GM19099 (cell line): ENCODE data around the gene LSM7.

Experiments used
- POLR2A ChIP-seq: IDR thresholded peaks from 3 replicates; pipeline ENCODE4 v1.6.1; 2011; ENCODE audit warnings: low read depth; ENCODE audit not compliant: insufficient read length; ENCODE audit errors: extremely low read depth

The LSM7 gene

DNA sequence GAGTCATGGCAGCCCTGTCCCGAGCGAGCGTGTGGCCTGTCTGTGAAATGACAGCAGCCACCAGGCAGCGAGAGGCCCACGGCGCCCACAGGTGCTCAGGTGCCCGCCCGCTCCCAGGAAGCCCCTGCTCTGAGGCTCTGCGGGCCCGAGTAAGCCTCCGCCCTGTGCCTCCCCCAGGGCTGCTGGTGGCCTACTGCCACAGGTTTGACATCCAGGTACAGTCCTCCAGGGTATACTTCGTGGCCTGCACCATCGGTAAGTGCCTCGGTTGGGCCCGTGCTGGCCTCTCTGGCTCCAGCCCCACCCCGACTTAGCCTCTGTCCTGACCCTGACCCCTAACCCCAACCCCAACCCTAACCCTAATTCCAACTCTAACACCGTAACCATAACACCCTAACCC lies 16.7 kb upstream of the LSM7 start:
- no peak for TF ChIP-seq POLR2A

DNA sequence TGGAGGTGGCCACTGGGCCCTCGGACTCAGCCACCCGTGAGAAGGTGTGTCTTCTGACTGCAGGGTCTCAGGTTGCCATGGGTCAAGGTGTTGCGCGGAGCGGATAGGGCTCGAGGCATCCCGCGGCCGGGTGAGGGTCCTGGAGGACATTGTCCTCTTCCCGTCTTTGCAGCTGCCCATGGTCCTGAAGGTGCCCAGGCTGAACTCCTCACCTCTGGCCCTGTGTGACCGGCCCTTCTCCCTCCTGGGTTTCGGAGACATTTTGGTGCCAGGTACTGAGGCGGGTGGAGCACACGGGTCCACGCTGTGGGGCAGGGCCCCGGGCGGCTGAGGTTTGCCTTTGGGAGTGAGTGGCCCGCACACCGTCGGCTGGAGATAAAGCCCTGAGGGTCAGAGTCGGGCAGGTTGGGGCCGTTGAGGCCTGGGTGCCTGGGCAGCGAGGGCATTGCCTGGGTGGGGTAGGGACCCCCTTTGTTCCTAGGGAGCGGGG lies 16.0 kb upstream of the LSM7 start:
- no peak for TF ChIP-seq POLR2A

- no peak for TF ChIP-seq POLR2A
Observed at GRCh38 chr19:2343289-2343982, 15.1 kb upstream of the LSM7 start.

DNA sequence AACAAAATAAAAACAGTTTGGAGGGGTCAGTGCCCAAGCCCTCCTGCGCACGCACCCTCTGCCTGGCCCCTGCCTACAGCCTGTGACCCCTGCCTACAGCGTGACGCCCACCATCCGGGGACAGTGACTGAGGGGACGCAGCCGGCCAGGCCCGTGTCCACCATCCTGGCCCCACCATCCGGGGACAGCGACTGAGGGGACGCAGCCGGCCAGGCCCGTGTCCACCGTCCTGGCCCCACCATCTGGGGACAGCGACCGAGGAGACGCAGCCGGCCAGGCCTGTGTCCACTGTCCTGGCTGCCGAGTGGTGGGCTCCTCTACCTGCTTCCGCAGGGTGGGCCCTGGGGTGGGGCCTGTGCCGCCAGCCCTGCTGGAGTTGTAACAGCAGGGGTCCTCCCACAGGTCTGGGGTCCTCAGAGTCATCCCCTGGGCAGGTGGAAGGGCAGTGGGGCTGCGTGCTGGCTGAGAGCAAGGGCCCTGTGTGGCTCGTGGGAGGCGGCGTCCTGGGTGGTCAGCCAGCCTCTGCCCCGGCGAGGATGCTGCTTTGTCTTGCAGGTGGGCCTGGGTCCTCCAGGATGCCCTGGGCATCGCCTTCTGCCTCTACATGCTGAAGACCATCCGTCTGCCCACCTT lies 14.4 kb upstream of the LSM7 start:
- no peak for TF ChIP-seq POLR2A

DNA sequence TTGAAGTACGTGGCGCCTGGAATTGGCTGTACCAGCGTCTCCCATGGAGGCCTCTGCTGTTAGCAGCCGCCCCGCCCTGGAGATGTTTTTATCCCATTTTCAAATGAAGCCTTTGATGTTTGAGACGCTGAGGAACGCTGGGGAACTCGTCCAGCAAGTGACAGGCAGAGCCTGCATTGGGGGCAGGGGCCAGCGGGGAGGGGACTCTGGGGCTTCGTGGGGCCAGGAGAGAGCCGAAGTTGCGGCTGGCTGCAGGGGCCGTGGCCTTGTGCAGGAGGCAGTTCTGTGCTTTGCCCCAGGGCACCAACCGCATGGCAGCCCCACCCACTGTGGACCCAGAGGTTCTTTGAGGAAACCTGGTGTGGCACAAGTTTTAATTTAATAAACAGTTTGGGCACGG lies 13.6 kb upstream of the LSM7 start:
- no peak for TF ChIP-seq POLR2A

GRCh38 chr19:2341244-2341751 lies 12.9 kb upstream of the LSM7 start:
- TF ChIP-seq POLR2A = no peak

DNA sequence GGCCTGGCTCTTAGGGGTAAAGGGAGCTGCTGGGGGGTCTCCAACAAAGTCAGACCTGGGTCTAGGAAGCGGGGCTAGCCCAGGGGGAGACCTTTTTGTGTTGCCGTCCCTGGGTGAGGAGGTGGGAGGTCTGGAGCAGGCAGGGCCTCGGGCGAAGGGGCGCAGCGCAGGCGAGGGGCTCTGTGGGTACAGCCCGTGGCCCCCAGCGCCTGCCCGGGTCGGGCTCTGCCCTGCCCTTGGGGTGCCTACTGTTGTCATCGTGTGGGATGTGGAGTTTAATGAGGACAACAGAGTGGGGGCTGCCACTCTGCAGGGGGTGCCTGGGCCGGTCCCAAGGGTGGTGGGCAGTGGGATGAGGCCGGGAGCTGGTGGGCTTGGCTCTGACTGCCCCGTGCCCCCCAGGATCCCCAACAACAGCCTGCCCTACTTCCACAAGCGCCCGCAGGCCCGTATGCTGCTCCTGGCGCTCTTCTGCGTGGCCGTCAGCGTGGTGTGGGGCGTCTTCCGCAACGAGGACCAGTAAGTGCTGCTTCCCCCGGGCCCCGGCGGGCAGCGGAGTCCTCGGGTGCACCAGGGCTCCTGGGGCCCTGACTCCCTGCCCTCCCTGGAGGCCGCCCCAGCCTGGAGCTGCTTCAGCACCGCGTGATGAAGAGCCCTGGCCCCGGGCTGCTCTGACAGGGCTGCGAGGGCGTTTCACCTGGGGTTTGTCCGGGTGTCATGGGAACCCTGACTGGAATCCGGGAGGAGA lies 12.3 kb upstream of the LSM7 start:
- no peak for TF ChIP-seq POLR2A

DNA sequence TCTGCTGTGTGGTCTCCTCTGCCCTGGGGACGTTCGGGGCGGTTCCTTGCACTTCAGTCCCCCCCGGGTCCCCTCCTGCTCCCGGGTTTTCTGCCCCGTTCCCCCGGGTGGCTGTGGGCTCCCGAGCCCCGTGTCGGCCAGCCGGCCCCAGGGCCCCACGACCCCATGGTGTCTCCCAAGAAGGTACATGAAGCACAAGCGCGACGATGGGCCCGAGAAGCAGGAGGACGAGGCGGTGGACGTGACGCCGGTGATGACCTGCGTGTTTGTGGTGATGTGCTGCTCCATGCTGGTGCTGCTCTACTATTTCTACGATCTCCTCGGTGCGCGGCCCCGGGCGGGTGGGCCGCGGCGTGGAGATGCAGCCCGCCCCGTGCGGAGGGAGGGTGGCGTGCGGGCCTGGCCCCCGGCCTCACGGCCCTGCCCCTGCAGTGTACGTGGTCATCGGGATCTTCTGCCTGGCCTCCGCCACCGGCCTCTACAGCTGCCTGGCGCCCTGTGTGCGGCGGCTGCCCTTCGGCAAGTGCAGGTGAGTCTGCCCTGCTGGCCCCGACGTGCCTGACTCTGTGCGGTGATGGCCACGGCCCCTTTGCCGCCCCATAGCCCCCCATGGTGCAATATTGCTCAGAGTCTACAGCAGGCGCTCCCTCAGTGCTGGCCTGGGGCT lies 11.4 kb upstream of the LSM7 start:
- TF ChIP-seq POLR2A = no peak

DNA sequence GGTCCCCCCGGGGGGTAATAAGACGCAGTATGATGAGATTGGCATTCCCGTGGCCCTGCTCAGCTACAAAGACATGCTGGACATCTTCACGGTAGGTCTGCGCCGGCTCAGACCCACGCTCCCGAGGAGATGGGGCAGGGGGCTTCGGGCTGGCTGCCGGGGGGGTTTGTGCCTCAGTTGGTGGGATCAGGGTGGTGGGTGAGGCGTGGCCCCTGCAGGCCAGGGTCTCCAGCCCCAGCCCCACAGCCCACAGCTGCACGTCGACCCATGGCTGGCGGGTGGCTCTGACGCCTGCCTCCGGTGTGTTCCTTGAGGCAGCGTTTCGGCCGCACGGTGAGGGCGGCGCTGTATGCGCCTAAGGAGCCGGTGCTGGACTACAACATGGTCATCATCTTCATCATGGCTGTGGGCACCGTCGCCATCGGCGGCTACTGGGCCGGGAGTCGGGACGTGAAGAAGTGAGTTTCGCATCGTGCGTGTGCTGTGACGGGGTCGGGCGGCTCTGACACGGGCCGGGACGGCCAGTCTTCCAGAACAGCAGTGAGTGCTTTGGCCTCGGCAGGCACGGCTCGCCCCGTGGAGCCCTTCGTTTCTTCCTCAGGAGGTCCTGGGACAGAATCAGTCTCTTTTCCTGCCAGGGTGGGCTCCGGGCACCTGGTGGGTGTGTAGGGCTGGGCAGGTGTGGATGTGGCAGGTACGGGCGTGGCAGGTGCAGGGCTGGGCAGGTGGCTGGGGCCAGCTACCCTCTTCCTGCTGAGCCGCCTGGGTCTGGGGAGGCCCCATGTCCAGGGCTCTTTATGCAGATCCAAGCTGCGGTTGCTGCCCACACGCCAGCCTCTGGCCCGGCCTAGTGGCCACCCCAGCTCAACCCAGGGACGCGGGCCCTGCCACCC lies 10.6 kb upstream of the LSM7 start:
- no peak for TF ChIP-seq POLR2A

- no peak for TF ChIP-seq POLR2A
Observed at GRCh38 chr19:2338055-2338615, 9.7 kb upstream of the LSM7 start.

DNA sequence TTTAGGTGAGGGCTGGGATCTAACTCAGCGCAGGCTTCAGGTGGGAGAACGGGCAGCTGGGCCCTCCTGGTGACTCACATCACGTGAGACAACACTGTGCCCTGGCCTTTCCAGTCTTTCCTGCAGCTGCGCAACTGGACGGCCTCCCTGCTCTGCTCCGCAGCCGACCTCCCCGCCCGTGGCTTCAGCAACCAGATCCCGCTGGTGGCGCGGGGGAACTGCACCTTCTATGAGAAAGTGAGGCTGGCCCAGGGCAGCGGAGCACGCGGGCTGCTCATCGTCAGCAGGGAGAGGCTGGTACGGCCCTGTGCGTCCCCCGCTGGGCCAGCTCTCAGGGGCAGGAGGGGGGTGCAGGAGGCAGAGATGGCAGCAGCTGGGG lies 8.9 kb upstream of the LSM7 start:
- no peak for TF ChIP-seq POLR2A

DNA sequence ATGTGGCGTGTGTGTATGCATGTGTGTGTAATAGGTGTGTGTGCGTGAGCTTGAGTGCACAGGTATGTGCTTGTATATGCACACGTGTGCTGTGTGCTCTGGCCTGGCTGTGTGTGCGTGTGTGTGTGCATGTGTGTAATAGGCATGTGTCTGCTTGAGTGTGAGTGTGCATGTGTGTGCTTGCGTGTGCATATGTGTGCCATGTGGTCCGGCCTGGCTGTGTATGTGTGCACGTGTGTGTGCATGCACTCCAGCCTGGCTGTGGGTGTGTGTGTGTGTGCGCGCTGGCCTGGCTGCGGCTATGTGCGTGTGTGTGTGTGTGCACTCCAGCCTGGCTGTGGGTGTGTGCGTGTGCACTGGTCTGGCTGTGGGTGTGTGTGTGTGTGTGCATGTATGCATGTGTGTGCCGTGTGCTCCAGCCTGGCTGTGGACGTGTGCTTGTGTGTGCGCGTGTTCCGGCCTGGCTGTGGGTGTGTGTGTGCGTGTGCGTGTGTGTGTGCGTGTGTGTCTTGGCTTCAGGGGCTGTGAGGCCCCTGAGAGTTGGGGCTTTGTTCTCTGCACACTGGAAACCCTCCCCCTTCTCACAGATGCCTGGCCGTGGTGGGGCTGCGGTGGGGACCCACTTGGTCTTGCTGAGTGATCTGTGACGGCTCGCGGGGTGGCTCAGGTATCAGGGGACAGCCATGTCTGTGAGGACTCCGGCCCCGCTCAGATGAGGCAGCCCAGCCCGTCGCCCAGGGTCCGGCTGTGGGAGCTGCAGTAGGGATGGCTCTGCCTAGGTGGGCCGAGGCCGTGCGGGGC lies 8.3 kb upstream of the LSM7 start:
- no peak for TF ChIP-seq POLR2A

DNA sequence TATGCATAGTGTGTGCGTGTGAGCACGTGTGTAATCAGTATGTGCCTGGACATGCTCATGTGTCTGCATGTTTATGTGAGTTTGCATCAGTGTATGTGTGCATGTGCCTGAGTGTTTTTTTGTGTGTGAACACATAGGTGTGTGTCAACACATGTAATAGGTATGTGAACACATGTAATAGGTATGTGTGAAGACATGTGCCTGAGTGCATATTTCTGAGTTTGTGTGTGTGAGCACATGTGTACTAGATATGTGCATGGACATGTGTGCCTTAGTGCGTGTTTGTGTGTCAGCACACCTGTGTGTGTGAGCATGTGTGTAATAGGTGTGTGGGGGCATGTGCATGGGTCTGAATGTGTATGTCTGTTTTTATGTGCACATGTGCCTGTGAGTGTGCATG lies 7.5 kb upstream of the LSM7 start:
- no peak for TF ChIP-seq POLR2A
